Coronary artery (tissue), 2 donors: ENCODE results near the gene RTTN.

ENCODE experiments used
- DNase-seq: peaks from one replicate; pipeline ENCODE4 v3.0.0-alpha.2; 2017; ENCODE audit warnings: low spot score
- H3K27ac ChIP-seq, 2 donors: fragments of 200-600 bp; sonication (generic); one replicate each; pipeline ENCODE4 v1.5.1; 2016 to 2019
- H3K4me3 ChIP-seq: fragments of 200-600 bp; sonication (generic); 2 replicates; pipeline ENCODE4 v1.5.1; 2016; ENCODE audit warnings: mild to moderate bottlenecking, moderate library complexity
- CTCF ChIP-seq: fragments of 200-600 bp; sonication (generic); IDR thresholded peaks from one replicate; pipeline ENCODE4 v1.5.1; 2019; ENCODE audit warnings: antibody characterized with exemption

The RTTN gene

GRCh38 chr18:70086085-70086484 lies 119.4 kb downstream of the RTTN start:
- TF ChIP-seq CTCF = no peak
- Histone ChIP-seq H3K27ac (no peak overlapping the region), H3K4me3 (no peak overlapping the region)
- no peak for DNase-seq

- no peak for DNase-seq
- Histone ChIP-seq H3K4me3 (no peak overlapping the region), H3K27ac (no peak overlapping the region)
- no peak for TF ChIP-seq CTCF
Measured at GRCh38 chr18:70085641-70086040, 119.8 kb downstream of the RTTN start.

- Histone ChIP-seq H3K4me3 (no peak overlapping the region), H3K27ac (no peak overlapping the region)
- TF ChIP-seq CTCF = no peak
- DNase-seq = no peak
Measured at GRCh38 chr18:70082430-70082829, 123.1 kb downstream of the RTTN start.

- no peak overlapping the region for H3K4me3 ChIP-seq
- TF ChIP-seq CTCF = no peak
- no peak for DNase-seq
- no peak overlapping the region for H3K27ac ChIP-seq
Measured at GRCh38 chr18:70078106-70078505, 127.4 kb downstream of the RTTN start.

- no peak overlapping the region for H3K27ac ChIP-seq
Measured at GRCh38 chr18:70075906-70076305, 129.6 kb downstream of the RTTN start.

GRCh38 chr18:70074116-70074515 lies 131.4 kb downstream of the RTTN start:
- TF ChIP-seq CTCF = no peak
- no peak overlapping the region for H3K4me3 ChIP-seq
- DNase-seq = no peak
- no peak overlapping the region for H3K27ac ChIP-seq

More at GRCh38 chr18:70075906-70076305, 129.6 kb downstream of the RTTN start:
- no peak for DNase-seq
- no peak overlapping the region for H3K4me3 ChIP-seq
- TF ChIP-seq CTCF = no peak

GRCh38 chr18:70073432-70073831 lies 132.1 kb downstream of the RTTN start:
- no peak overlapping the region for H3K4me3 ChIP-seq
- no peak for DNase-seq
- TF ChIP-seq CTCF = no peak

More at GRCh38 chr18:70073432-70073831, 132.1 kb downstream of the RTTN start:
- H3K27ac ChIP-seq = no peak overlapping the region
